Keratinocyte (primary cell): ENCODE data around the gene PMVK. TPM values are rescaled to one million over a fixed set of nuclear protein-coding genes. Genes with fewer than 3 reads are reported as not detected.

Experiments
- DNase-seq: peaks from one replicate; pipeline ENCODE4 v3.0.0-alpha.2; 2011; ENCODE audit warnings: low read depth, missing footprints, low spot score
- FAIRE-seq: peaks from 2 replicates; lab custom pipeline; 2011; peaks lifted over from hg19 to GRCh38; lab: Jason Lieb, UNC
- H2AFZ ChIP-seq: 2 replicates; pipeline ENCODE4 v1.6.0; 2012; ENCODE audit warnings: low read length, control low read depth, inconsistent platforms; ENCODE audit not compliant: control insufficient read depth
- H3K27ac ChIP-seq: 2 replicates; pipeline ENCODE4 v1.5.1; 2011; ENCODE audit warnings: low read length; ENCODE audit not compliant: control insufficient read depth, insufficient read depth
- H3K27me3 ChIP-seq: 3 replicates; pipeline ENCODE4 v1.6.0; 2011; ENCODE audit warnings: low read length; ENCODE audit not compliant: control insufficient read depth, insufficient read depth; ENCODE audit errors: extremely low read depth
- H3K36me3 ChIP-seq, 2 experiments: 2 replicates in 1 of 2; 3 replicates in 1 of 2; pipeline ENCODE4 v1.5.1; 2011; ENCODE audit warnings: low read length in 2 of 2, mild to moderate bottlenecking in 1 of 2; ENCODE audit not compliant: control insufficient read depth in 2 of 2, insufficient read depth in 2 of 2; ENCODE audit errors: extremely low read depth in 1 of 2
- H3K4me1 ChIP-seq: 3 replicates; pipeline ENCODE4 v1.5.1; 2011; ENCODE audit warnings: low read length; ENCODE audit not compliant: control insufficient read depth, insufficient read depth; ENCODE audit errors: extremely low read depth
- H3K4me2 ChIP-seq: 3 replicates; pipeline ENCODE4 v1.6.0; 2011; ENCODE audit warnings: low read depth, low read length; ENCODE audit not compliant: control insufficient read depth, insufficient read depth; ENCODE audit errors: extremely low read depth
- H3K4me3 ChIP-seq, 3 experiments: fragments of 200-600 bp in 1 of 3; sonication (generic) in 1 of 3; 2 replicates in 2 of 3; 3 replicates in 1 of 3; pipeline ENCODE4 v1.5.1; 2011 to 2016; ENCODE audit warnings: low read length in 3 of 3, mild to moderate bottlenecking in 3 of 3, control low read depth in 2 of 3, inconsistent platforms in 1 of 3, low read depth in 1 of 3, mixed read lengths in 1 of 3, mixed run types in 1 of 3, moderate library complexity in 1 of 3; ENCODE audit not compliant: control insufficient read depth in 2 of 3, insufficient read depth in 2 of 3; ENCODE audit errors: extremely low read depth in 1 of 3
- H3K79me2 ChIP-seq: 2 replicates; pipeline ENCODE4 v1.6.0; 2012; ENCODE audit warnings: low read length; ENCODE audit not compliant: control insufficient read depth, insufficient read depth
- H3K9ac ChIP-seq: 3 replicates; pipeline ENCODE4 v1.6.0; 2011; ENCODE audit warnings: low read length; ENCODE audit not compliant: control insufficient read depth, insufficient read depth; ENCODE audit errors: extremely low read depth
- H3K9me1 ChIP-seq: 3 replicates; pipeline ENCODE4 v1.6.0; 2011; ENCODE audit warnings: low read length; ENCODE audit not compliant: control insufficient read depth, insufficient read depth; ENCODE audit errors: extremely low read depth
- H3K9me3 ChIP-seq: 2 replicates; pipeline ENCODE4 v1.5.1; 2012; ENCODE audit warnings: low read depth, low read length; ENCODE audit not compliant: control insufficient read depth
- H4K20me1 ChIP-seq: 3 replicates; pipeline ENCODE4 v1.6.0; 2011; ENCODE audit warnings: low read length; ENCODE audit not compliant: control insufficient read depth, insufficient read depth; ENCODE audit errors: extremely low read depth
- EZH2 ChIP-seq: IDR thresholded peaks from one replicate; pipeline ENCODE4 v1.6.1; 2012; ENCODE audit warnings: inconsistent platforms, mild to moderate bottlenecking, low read length, moderate library complexity
- dilution Hi-C: fragments of 300-500 bp; cut with MboI; formaldehyde crosslinking; loops from one replicate; pipeline ENCODE4 v1.7.0; 2020; ENCODE audit warnings: low sequenced_read_pairs; ENCODE audit not compliant: extremely low pct_ligation_motif_present
- polyA plus RNA-seq, 5 experiments: library from polyadenylated mRNA; depleted of rRNA in 3 of 5; stranded (reverse) in 3 of 5; stranded (forward) in 1 of 5; unstranded in 1 of 5; fragments of >200 nt; gene quantifications; 1 replicate in 1 of 5; 2 replicates in 3 of 5; 3 replicates in 1 of 5; pipeline versions ENCODE4 v1.2.1 to v1.2.3, GENCODE V29; 2011 to 2012; ENCODE audit warnings: missing spikeins in 2 of 5, low read depth in 1 of 5, low replicate concordance in 1 of 5
- TF ChIP-seq, protein P1 (sequence below), 3 experiments: IDR thresholded peaks in 1 of 3; conservative IDR thresholded peaks in 1 of 3; optimal IDR thresholded peaks in 1 of 3; 2 replicates in 2 of 3; 3 replicates in 1 of 3; pipeline versions ENCODE3 to v1.5.1; 2011; ENCODE audit warnings: low read length in 3 of 3, mild to moderate bottlenecking in 3 of 3, moderate library complexity in 2 of 3, control low read depth in 1 of 3, inconsistent platforms in 1 of 3; ENCODE audit not compliant: insufficient read depth in 2 of 3; ENCODE audit errors: extremely low read depth in 1 of 3

PMVK gene
- polyA plus RNA-seq, 1 donor (not counting 4 experiments of a cell fraction or from before 2014, with no cell fraction given): 25.1 TPM

DNA sequence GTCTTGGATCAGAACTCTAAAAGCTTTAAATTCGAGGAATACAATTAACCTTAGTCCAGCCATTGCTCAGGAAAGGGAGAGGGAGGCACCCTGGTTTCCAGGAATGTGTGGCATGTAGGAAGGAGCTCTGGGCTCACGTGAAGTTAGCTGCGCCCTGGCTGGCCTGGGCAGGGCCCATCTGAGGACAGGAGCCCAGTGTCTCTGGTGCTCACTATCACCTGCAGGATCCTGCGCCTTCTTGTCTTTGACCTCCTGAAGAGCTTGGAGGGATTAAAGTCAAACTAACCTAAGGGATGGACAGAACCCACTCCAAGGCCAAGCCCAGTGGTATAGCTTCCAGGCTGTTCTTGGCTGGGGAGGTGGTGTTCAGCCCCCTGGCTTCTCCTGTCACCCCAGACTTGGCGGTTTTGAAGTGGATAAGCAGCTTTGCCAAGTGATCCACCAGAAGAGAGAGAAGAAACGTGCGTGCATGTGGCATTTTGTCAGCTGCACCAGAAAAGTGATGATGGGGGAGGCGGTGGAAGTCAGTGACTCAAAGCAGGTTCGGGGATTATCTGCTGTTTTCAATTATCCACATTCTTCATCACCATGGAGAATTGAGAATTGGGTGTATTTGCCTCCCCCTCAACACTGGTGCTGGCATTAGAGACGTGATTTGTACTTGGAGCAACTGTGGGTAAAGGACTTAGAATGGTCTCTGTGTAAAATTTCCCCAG lies 54.5 kb downstream of the PMVK start:
- no peaks in the 10 kb centered on the region for H3K9me1 ChIP-seq
- no peak for TF ChIP-seq EZH2
- TF ChIP-seq, protein P1, sequence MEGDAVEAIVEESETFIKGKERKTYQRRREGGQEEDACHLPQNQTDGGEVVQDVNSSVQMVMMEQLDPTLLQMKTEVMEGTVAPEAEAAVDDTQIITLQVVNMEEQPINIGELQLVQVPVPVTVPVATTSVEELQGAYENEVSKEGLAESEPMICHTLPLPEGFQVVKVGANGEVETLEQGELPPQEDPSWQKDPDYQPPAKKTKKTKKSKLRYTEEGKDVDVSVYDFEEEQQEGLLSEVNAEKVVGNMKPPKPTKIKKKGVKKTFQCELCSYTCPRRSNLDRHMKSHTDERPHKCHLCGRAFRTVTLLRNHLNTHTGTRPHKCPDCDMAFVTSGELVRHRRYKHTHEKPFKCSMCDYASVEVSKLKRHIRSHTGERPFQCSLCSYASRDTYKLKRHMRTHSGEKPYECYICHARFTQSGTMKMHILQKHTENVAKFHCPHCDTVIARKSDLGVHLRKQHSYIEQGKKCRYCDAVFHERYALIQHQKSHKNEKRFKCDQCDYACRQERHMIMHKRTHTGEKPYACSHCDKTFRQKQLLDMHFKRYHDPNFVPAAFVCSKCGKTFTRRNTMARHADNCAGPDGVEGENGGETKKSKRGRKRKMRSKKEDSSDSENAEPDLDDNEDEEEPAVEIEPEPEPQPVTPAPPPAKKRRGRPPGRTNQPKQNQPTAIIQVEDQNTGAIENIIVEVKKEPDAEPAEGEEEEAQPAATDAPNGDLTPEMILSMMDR (optimal IDR thresholded peaks at IDR 0.05 in 1 of 3, IDR thresholded peaks at IDR 0.05 in 1 of 3, conservative IDR thresholded peaks at IDR 0.05 in 1 of 3; ENCODE audit: extremely low read depth in 1 of 3, insufficient read depth in 2 of 3, low read length in 3 of 3): no peak
- H3K4me3 ChIP-seq: no peak overlapping the region
- H3K4me1 ChIP-seq: no peaks in the 10 kb centered on the region
- no peak overlapping the region for H3K27ac ChIP-seq
- H3K4me2 ChIP-seq: no peak overlapping the region
- no peaks in the 10 kb centered on the region for H3K36me3 ChIP-seq
- no peaks in the 10 kb centered on the region for H3K27me3 ChIP-seq
- H4K20me1 ChIP-seq: no peaks in the 10 kb centered on the region
- H3K9me3 ChIP-seq: no peaks in the 10 kb centered on the region
- no peak overlapping the region for H2AFZ ChIP-seq
- dilution Hi-C loops: no loop called here
- no peak for FAIRE-seq
- no peak overlapping the region for H3K9ac ChIP-seq
- DNase-seq: no peak
- no peaks in the 10 kb centered on the region for H3K79me2 ChIP-seq

DNA sequence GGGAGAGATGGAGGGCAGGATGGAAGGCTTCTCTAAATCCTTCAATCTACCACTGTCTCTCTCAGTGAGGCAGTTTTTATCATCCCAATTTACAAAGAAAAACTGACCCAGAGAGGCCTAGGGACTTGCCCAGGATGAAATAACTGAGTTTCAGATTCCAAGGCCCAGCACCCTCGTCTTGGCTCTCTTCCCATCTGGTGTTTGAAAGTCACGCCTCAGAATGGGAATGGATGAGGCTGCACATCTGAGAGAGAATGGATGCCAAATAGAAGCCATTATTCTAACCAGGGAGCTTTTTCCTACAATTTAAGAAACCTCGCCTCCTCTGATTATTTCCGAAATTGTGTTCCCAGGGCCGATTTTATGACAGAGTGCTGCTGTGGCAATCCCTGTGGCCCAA lies 55.8 kb downstream of the PMVK start:
- no peak for FAIRE-seq
- dilution Hi-C loops: no loop called here

More for the DNA sequence above, 55.8 kb downstream of the PMVK start:
- no peaks in the 10 kb centered on the region for H3K9me1 ChIP-seq
- no peaks in the 10 kb centered on the region for H3K79me2 ChIP-seq
- no peak overlapping the region for H3K4me3 ChIP-seq
- DNase-seq: no peak
- peaks cover 3% of the 10 kb centered on the region for H3K27me3 ChIP-seq
- no peak overlapping the region for H3K27ac ChIP-seq
- no peaks in the 10 kb centered on the region for H4K20me1 ChIP-seq
- no peak overlapping the region for H2AFZ ChIP-seq
- no peaks in the 10 kb centered on the region for H3K4me1 ChIP-seq
- H3K36me3 ChIP-seq: no peaks in the 10 kb centered on the region
- no peaks in the 10 kb centered on the region for H3K9me3 ChIP-seq
- no peak overlapping the region for H3K9ac ChIP-seq
- H3K4me2 ChIP-seq: no peak overlapping the region
- TF ChIP-seq EZH2: no peak
- TF ChIP-seq, protein P1 (optimal IDR thresholded peaks at IDR 0.05 in 1 of 3, IDR thresholded peaks at IDR 0.05 in 1 of 3, conservative IDR thresholded peaks at IDR 0.05 in 1 of 3; ENCODE audit: extremely low read depth in 1 of 3, insufficient read depth in 2 of 3, low read length in 3 of 3): no peak
